Omental fat pad (tissue), 4 donors: Measurements from ENCODE around the gene TYRO3. TPM values are rescaled to one million over a fixed set of nuclear protein-coding genes. Genes with fewer than 3 reads are reported as not detected.

Experiments used
- ATAC-seq: fragments of 150-250 bp; one replicate; pipeline ENCODE4 v1.9.1; 2016; ENCODE audit warnings: mild to moderate bottlenecking, moderate library complexity; ENCODE audit not compliant: low FRiP score
- DNase-seq: peaks from one replicate; pipeline ENCODE4 v3.0.0-alpha.2; 2019; ENCODE audit warnings: low spot score
- total RNA-seq, 4 donors: library from RNA; depleted of rRNA; stranded (reverse); fragments of >200 nt; gene quantifications; one replicate each; pipeline ENCODE4 v1.1.0, GENCODE V29; 2016
- TF ChIP-seq, protein P1 (sequence below), 3 donors: fragments of 450-650 bp; IDR thresholded peaks; one replicate each; pipeline ENCODE4 v1.5.1; 2016 to 2017; ENCODE audit warnings: antibody characterized with exemption in 3 of 3, mild to moderate bottlenecking in 3 of 3, moderate library complexity in 2 of 3

TYRO3 gene
- total RNA-seq, 4 donors from 2014 or later = 13.4 to 59.9 (median 40.6) TPM

- TF ChIP-seq, protein P1, sequence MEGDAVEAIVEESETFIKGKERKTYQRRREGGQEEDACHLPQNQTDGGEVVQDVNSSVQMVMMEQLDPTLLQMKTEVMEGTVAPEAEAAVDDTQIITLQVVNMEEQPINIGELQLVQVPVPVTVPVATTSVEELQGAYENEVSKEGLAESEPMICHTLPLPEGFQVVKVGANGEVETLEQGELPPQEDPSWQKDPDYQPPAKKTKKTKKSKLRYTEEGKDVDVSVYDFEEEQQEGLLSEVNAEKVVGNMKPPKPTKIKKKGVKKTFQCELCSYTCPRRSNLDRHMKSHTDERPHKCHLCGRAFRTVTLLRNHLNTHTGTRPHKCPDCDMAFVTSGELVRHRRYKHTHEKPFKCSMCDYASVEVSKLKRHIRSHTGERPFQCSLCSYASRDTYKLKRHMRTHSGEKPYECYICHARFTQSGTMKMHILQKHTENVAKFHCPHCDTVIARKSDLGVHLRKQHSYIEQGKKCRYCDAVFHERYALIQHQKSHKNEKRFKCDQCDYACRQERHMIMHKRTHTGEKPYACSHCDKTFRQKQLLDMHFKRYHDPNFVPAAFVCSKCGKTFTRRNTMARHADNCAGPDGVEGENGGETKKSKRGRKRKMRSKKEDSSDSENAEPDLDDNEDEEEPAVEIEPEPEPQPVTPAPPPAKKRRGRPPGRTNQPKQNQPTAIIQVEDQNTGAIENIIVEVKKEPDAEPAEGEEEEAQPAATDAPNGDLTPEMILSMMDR (IDR thresholded peaks at IDR 0.05) = no peak
- no peak for DNase-seq
- ATAC-seq = no peak
Observed at GRCh38 chr15:41513506-41514227, 45.3 kb upstream of the TYRO3 start, which contains the start of gene LTK. Gene LTK (minus strand): TSS chr15:41513827. CDS start chr15:41513709, 118 bp downstream.

DNA sequence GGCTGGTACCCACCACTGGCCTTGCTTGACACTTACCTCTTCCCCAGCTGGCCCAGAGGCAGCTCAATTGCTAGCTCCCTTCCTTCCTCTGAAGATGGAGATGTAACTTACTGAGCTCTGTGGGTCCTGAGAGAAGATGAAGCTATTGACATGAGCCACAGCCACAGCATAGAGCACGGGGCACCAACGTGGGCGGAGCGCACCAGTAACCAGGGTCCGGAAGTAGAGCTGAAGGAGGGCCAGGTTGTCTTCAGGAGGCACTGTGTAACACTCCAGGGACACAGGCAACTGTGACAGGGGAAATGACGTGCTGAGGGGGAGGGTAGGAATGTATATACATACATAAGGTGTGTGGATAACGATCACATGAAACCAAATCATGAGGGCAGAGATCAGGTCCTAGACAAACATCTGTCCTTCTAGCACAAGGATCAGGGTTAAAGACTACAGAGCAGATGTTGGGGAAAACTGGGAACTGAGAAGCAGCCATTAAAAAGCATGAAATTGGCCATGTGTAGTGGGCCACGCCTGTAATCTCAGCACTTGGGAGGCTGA lies 41.0 kb upstream of the TYRO3 start:
- DNase-seq (no peak), ATAC-seq (no peak)
- TF ChIP-seq, protein P1 (IDR thresholded peaks at IDR 0.05) = no peak

DNA sequence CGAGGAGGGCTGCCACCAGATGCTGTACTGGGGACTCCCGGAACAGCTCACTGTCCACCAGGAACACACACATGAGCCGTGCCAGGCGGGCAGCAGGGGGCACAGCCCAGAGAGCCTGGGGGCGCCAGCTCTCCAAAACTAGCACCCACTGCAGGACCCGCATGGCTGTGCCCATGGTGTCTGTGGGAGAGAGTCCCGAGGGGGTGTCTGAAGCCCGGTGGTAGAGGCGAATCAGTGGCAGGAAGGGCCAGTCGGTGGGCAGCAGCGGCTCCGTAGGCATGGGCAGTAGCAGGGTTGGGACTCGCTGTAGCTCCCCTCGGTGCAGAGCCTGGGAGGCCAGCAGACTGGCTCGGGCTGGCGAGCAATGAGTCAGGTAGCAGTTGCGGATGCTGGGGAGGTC lies 38.4 kb upstream of the TYRO3 start:
- ATAC-seq (no peak), DNase-seq (no peak)
- TF ChIP-seq, protein P1 (IDR thresholded peaks at IDR 0.05) = no peak

DNA sequence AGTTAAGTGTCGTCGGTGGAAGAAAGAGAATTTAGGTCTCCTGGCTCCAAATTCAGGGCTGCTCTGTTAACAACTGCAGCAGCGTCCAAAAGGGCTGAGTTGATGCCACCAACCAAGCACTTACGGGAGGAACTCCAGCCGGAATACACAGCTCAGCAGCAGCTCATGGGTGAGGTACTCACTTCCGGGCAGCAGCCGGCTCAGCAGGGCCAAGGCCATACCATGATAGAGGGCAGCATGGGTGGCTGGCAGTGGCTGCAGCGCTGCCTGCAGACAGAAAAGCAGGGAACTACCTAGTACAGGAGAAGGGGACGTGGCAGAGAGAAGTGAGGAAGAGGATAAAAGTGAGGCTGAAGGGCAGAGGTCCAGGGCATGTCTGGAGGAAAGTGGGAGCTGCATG lies 37.4 kb upstream of the TYRO3 start:
- no peak for DNase-seq
- no peak for ATAC-seq
- TF ChIP-seq, protein P1 (IDR thresholded peaks at IDR 0.05) = no peak

DNA sequence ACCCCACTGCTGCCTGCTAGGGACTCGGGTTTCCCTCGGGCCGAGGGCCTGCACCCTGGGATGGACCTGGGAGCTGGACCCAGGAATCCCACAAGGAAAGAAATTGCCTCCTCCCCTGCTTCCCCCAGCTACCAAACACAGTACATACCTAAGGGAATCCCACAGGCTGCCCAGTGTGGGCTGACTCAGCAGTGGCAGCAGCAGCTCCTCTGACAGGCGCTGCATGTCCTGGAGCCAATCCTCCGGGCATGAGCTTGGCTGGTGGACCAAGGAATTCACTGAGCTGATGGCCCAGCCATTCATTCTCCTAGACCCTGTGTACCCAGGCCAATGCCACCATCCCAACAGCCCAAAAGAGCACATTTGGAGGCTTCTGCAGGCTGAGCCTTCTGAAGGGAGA lies 35.9 kb upstream of the TYRO3 start:
- DNase-seq (no peak), ATAC-seq (no peak)
- TF ChIP-seq, protein P1 (IDR thresholded peaks at IDR 0.05) = no peak

DNA sequence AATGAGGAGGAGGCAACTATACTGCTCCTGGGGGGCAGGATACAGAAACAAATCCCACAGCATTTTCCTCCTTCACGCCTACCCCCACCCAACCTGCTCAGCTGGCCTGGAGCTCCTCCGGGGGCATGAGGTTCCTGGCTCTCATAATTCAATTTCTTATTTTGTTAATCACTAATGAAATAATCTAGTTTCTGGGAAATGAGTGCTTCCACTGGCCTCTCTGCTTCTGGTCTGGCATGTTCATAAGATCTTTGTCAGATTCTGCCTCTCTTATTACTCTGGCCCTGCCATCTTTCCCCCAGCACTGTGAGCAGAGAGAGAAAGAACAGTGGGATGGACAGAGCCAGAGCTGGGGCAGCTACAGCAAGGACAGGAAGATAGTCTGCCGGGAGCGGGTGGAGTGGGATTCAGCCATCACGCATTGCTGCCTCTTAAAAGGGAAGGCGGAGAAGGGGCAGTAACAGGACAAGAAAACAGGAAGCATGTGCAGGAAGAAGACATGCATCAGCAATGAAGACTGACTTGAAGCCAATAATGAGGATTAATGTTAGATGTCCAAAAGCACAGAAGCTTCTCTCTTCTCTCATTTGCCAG lies 28.6 kb upstream of the TYRO3 start:
- ATAC-seq = no peak
- DNase-seq = no peak
- TF ChIP-seq, protein P1 (IDR thresholded peaks at IDR 0.05) = no peak
